ENCODE measurements around the gene WDR33. TPM values are rescaled to one million over a fixed set of nuclear protein-coding genes. Genes with fewer than 3 reads are reported as not detected.
"Not testable (repeated sequence)": the region's sequence is repeated elsewhere in the genome, so short reads cannot be mapped to it uniquely, and the experiment has no call there.

Gene WDR33
- total RNA-seq, 1 donor, result 35.4 TPM

- DNase-seq (ENCODE audit: low read depth), result no peak
- no peak for TF ChIP-seq CTCF (IDR thresholded peaks at IDR 0.05; ENCODE audit: insufficient read depth, low read depth, low read length)
- H3K4me3 ChIP-seq (ENCODE audit: low read depth, low read length), result no peak overlapping the region
These were observed 15.1 kb upstream of the WDR33 start for GRCh38 chr2:127826047-127826446.

DNA sequence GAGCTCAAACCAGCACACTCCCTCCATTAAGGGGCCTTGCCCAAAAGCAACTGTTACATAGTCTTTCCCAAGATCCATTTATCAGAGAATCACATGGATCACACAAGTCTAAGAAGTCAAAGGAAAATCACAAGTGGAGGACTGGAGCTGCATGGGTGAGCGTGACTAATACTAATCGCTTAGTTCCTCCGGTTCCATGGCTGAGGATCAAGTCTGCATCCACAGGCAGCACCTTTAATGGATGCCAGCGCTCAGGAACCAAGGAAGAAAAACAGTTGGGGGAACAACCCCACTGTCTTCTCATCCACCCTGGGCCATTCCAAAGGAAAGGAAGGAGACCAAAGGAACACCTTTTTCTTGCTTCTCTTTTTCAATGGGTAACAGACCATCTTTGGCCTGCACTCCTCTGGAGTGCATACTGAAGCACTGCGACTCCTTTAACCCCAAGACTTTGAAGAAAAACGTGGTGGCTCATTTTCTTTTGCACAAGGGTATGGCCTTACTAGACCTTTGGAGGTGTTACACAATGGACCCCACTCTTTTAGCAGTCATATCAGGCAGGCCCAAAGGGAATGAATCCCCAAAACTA, 9.2 kb upstream of the WDR33 start:
- TF ChIP-seq CTCF (IDR thresholded peaks at IDR 0.05; ENCODE audit: insufficient read depth, low read depth, low read length), result no peak
- peak; percentile 24 for DNase-seq (ENCODE audit: low read depth)
- H3K4me3 ChIP-seq (ENCODE audit: low read depth, low read length), result no peak overlapping the region

DNA sequence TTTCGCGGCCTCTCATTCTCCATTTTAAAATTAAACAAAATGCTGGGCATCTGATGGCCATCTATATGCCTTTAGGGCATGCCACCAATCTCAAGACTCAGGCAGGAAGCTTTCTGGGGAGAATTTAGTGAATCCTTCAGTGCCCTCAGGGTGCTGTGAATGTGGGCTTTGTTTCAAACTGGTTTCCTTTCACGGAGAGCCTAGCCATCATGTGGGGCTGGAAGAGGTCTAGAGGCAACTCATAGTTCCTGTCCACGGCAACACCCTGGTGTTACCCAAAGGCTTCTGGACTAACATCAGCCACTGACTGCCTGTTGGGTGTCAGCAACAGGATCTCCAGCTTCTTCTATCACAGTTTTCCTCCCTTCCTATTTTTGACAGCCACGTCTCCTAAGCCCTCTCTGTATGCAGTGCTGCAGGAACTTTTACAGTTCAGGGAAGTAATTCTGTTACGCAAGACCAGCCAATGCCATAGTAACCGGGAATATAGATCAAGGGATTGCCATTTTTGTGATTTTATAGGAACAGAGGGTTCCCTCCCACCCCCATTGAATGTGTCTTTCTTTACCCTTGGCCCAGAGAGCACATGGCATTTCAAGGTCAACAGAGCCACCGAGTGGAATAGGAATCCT, 7.9 kb upstream of the WDR33 start:
- TF ChIP-seq CTCF (IDR thresholded peaks at IDR 0.05; ENCODE audit: insufficient read depth, low read depth, low read length), result no peak
- no peak for DNase-seq (ENCODE audit: low read depth)
- H3K4me3 ChIP-seq (ENCODE audit: low read depth, low read length), result no peak overlapping the region

DNA sequence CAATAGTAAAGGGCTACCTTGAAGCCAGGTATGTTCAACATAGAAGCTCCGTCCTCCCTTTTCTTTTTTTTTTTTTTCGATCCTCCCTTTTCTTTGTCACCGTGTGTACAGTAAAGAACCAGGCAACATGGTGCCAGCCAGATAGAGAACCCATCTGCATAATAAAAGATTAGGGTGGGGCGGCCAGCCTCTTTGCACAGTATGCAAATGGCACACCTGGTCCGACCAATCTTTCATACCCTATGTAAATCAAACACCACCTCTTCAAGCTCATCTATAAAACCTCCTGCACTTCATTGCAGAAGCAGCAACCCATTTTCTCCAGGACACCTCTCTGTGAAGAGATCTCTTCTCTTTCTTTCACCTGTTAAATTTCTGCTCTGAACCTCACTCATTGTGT, 7.3 kb upstream of the WDR33 start:
- TF ChIP-seq CTCF (IDR thresholded peaks at IDR 0.05; ENCODE audit: insufficient read depth, low read depth, low read length), result no peak
- DNase-seq (ENCODE audit: low read depth), result no peak
- no peak overlapping the region for H3K4me3 ChIP-seq (ENCODE audit: low read depth, low read length)

GRCh38 chr2:127814677-127815076, 3.7 kb upstream of the WDR33 start:
- DNase-seq (ENCODE audit: low read depth), result no peak
- no peak overlapping the region for H3K4me3 ChIP-seq (ENCODE audit: low read depth, low read length)
- TF ChIP-seq CTCF (IDR thresholded peaks at IDR 0.05; ENCODE audit: insufficient read depth, low read depth, low read length), result no peak

- not testable (repeated sequence) for H3K4me3 ChIP-seq (ENCODE audit: low read depth, low read length); DNase-seq (ENCODE audit: low read depth)
These were observed 1.5 kb upstream of the WDR33 start for GRCh38 chr2:127812441-127812840.

DNA sequence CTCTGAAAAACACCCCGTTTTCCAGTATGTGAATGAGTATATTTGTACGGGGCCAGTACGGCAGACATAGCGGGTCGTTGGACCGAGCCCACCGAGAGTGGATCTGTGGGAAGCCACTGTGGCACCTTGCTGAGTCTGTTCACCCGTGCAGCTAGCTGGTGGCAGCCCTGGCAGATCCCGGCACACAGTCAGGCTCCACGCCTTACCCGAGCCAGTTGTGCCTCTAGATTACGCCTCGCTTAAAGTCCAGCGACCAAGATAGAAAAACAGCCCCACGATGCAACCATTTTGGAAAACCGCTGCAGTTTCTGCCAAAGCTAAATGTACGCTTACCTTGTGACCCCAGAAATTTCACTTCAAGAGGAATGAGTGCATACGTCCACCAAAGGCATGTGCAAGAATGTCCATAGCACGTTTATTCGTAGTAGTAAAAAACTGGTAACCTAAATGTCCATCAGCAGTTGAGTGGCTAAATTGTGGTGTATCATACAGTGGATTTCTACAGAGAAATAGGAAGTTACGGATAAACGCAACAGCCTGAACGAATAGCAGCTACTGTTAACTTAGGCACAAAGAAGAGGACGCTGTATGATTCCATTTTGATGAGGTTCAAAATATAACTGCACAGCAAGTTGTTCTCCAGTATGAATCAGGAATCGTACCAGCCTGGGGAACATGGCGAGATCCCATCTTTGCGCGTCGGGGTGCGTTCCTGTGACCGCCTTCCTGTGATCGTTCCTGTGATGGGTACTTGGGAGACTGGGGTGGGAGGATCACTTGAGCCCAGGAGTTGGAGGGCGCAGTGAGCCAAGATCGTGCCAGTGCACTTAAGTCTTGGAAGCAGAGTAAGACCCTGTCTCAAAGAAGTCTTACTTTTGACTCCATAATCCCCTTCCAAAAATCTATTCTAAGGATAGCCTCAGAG, 688 bp upstream of the WDR33 start:
- H3K4me3 ChIP-seq (ENCODE audit: low read depth, low read length), result peak overlapping the region; percentile 97
- no peak for DNase-seq (ENCODE audit: low read depth)
- no peak for TF ChIP-seq CTCF (IDR thresholded peaks at IDR 0.05; ENCODE audit: insufficient read depth, low read depth, low read length)

Measured in fibroblast of villous mesenchyme (primary cell).